Liver (tissue), 9 donors: ENCODE data around the gene UBE3D. TPM values are rescaled to one million over a fixed set of nuclear protein-coding genes. Genes with fewer than 3 reads are reported as not detected.
"Not testable (repeated sequence)": the region's sequence is repeated elsewhere in the genome, so short reads cannot be mapped to it uniquely, and the experiment has no call there.

Experiments
- DNase-seq: peaks from one replicate; pipeline ENCODE4 v3.0.0-alpha.2; 2017; ENCODE audit warnings: low spot score
- H3K27ac ChIP-seq, 2 donors: one replicate each; pipeline ENCODE4 v1.7.0; 2013; ENCODE audit warnings: inconsistent platforms in 2 of 2, low read length in 2 of 2, control low read depth in 1 of 2, low read depth in 1 of 2, mild to moderate bottlenecking in 1 of 2
- H3K27me3 ChIP-seq, 4 donors: one replicate each; pipeline versions ENCODE4 v1.6.1 to v1.7.0; 2013; ENCODE audit warnings: low read length in 3 of 4, inconsistent platforms in 1 of 4, mild to moderate bottlenecking in 1 of 4, moderate library complexity in 1 of 4; ENCODE audit not compliant: control insufficient read depth in 4 of 4, insufficient read depth in 4 of 4
- H3K36me3 ChIP-seq, 4 donors: one replicate each; pipeline versions ENCODE4 v1.6.1 to v1.7.0; 2013; ENCODE audit warnings: low read length in 3 of 4, mild to moderate bottlenecking in 3 of 4, low read depth in 1 of 4, moderate library complexity in 1 of 4; ENCODE audit not compliant: control insufficient read depth in 4 of 4, insufficient read depth in 3 of 4
- H3K4me1 ChIP-seq, 4 donors: one replicate each; pipeline versions ENCODE4 v1.6.1 to v1.7.0; 2013; ENCODE audit warnings: low read length in 3 of 4, mild to moderate bottlenecking in 3 of 4, moderate library complexity in 1 of 4; ENCODE audit not compliant: control insufficient read depth in 4 of 4, insufficient read depth in 4 of 4
- H3K4me3 ChIP-seq, 3 donors: one replicate each; pipeline versions ENCODE4 v1.6.1 to v1.7.0; 2013; ENCODE audit warnings: low read length in 3 of 3, control low read depth in 1 of 3, low read depth in 1 of 3, mild to moderate bottlenecking in 1 of 3
- H3K9ac ChIP-seq, 2 donors: one replicate each; pipeline ENCODE4 v1.7.0; 2013; ENCODE audit warnings: low read length in 2 of 2, mild to moderate bottlenecking in 2 of 2, moderate library complexity in 2 of 2, control low read depth in 1 of 2, low read depth in 1 of 2
- H3K9me3 ChIP-seq, 4 donors: one replicate each; pipeline versions ENCODE4 v1.6.1 to v1.7.0; 2013; ENCODE audit warnings: low read length in 3 of 4; ENCODE audit not compliant: control insufficient read depth in 4 of 4
- ATF3 ChIP-seq: IDR thresholded peaks from 2 replicates; pipeline ENCODE4 v1.6.1; 2016; ENCODE audit warnings: antibody characterized with exemption
- EGR1 ChIP-seq, 2 donors: IDR thresholded peaks; 2 replicates each; pipeline ENCODE4 v1.6.1; 2016 to 2018; ENCODE audit warnings: antibody characterized with exemption in 2 of 2, low read depth in 2 of 2
- FOXA1 ChIP-seq: IDR thresholded peaks from 2 replicates; pipeline ENCODE4 v1.6.1; 2016; ENCODE audit warnings: antibody characterized with exemption
- GABPA ChIP-seq, 2 donors: IDR thresholded peaks in 1 of 2; conservative IDR thresholded peaks in 1 of 2; 2 replicates each; pipeline ENCODE4 v1.6.1; 2016; ENCODE audit warnings: antibody characterized with exemption in 2 of 2, mild to moderate bottlenecking in 1 of 2, moderate library complexity in 1 of 2
- HNF4A ChIP-seq, 2 donors: conservative IDR thresholded peaks; 2 replicates each; pipeline ENCODE4 v1.6.1; 2016; ENCODE audit warnings: antibody characterized with exemption in 2 of 2, mild to moderate bottlenecking in 2 of 2
- HNF4G ChIP-seq: IDR thresholded peaks from 2 replicates; pipeline ENCODE4 v1.6.1; 2016; ENCODE audit warnings: antibody characterized with exemption
- MAX ChIP-seq: IDR thresholded peaks from 2 replicates; pipeline ENCODE4 v1.6.1; 2016; ENCODE audit warnings: antibody characterized with exemption
- NR2F2 ChIP-seq: IDR thresholded peaks from 2 replicates; pipeline ENCODE4 v1.6.1; 2016; ENCODE audit warnings: antibody characterized with exemption
- RAD21 ChIP-seq, 2 donors: IDR thresholded peaks; 2 replicates each; pipeline ENCODE4 v1.6.1; 2016; ENCODE audit warnings: antibody characterized with exemption in 2 of 2, mild to moderate bottlenecking in 2 of 2
- REST ChIP-seq: IDR thresholded peaks from 2 replicates; pipeline ENCODE4 v1.6.1; 2016; ENCODE audit warnings: antibody characterized with exemption, mild to moderate bottlenecking
- SP1 ChIP-seq: IDR thresholded peaks from 2 replicates; pipeline ENCODE4 v1.6.1; 2018; ENCODE audit warnings: antibody characterized with exemption, mild to moderate bottlenecking
- WGBS: extraction: QIAGEN DNeasy Blood & Tissue Kit; methylation state at CpG from one replicate; pipeline ENCODE4 v1.1.7; 2013; 5-methylcytosine and 5-hydroxymethylcytosine counted together
- polyA plus RNA-seq, 2 donors: library from polyadenylated mRNA; stranded (reverse) in 1 of 2; unstranded in 1 of 2; fragments of 200-250 nt in 1 of 2; fragments of >200 nt in 1 of 2; fragmentation: Nextera tagmentation in 1 of 2; extraction: Ambion mirVana in 1 of 2; gene quantifications; one replicate each; pipeline versions ENCODE4 v1.2.1 to v1.2.3, GENCODE V29; 2013 to 2015
- total RNA-seq, 2 donors: library from RNA; depleted of rRNA; stranded (reverse); fragments of >200 nt; gene quantifications; one replicate each; pipeline ENCODE4 v1.2.3, GENCODE V29; 2014
- donor health status: healthy.
- donor health status: healthy.
- donor health status: healthy.
- donor health status: healthy.
- donor health status: healthy.

Gene UBE3D
- total and polyA plus RNA-seq, 4 donors, result 0.78 to 6.4 (median 1.9) TPM

GRCh38 chr6:83031689-83032088 lies 34.0 kb downstream of the UBE3D start:
- no peak for DNase-seq
- no peaks in the 10 kb centered on the region for H3K27me3 ChIP-seq
- H3K27ac ChIP-seq, result no peak overlapping the region
- 97% methylated on average over 6 of the region's 6 CpGs for WGBS
- H3K9me3 ChIP-seq, result peaks cover 0 to 2% (median 0%) of the 10 kb centered on the region in 4 donors
- H3K9ac ChIP-seq, result no peak overlapping the region
- peaks cover 0 to 4% (median 1%) of the 10 kb centered on the region in 4 donors for H3K36me3 ChIP-seq
- no peak for TF ChIP-seq GABPA (IDR thresholded peaks at IDR 0.05 in 1 of 2, conservative IDR thresholded peaks at IDR 0.05 in 1 of 2)
- TF ChIP-seq RAD21 (IDR thresholded peaks at IDR 0.05), result no peak
- TF ChIP-seq SP1, result no peak
- TF ChIP-seq HNF4G, result no peak
- no peak overlapping the region for H3K4me3 ChIP-seq
- no peaks in the 10 kb centered on the region for H3K4me1 ChIP-seq

GRCh38 chr6:83019741-83020140 lies 45.9 kb downstream of the UBE3D start:
- no peaks in the 10 kb centered on the region for H3K27me3 ChIP-seq
- WGBS, result 98% methylated on average over 4 of the region's 4 CpGs
- H3K9ac ChIP-seq, result no peak overlapping the region
- H3K36me3 ChIP-seq, result peaks cover 0 to 13% (median 8%) of the 10 kb centered on the region in 4 donors
- H3K4me3 ChIP-seq, result no peak overlapping the region
- no peak for DNase-seq
- H3K9me3 ChIP-seq, result no peaks in the 10 kb centered on the region
- TF ChIP-seq REST (no peak), GABPA (IDR thresholded peaks at IDR 0.05 in 1 of 2, conservative IDR thresholded peaks at IDR 0.05 in 1 of 2) (no peak), MAX (no peak), EGR1 (IDR thresholded peaks at IDR 0.05; ENCODE audit: low read depth in 2 of 2) (no peak), HNF4A (conservative IDR thresholded peaks at IDR 0.05) (no peak), NR2F2 (no peak), ATF3 (no peak), FOXA1 (no peak)
- no peak overlapping the region for H3K27ac ChIP-seq
- no peaks in the 10 kb centered on the region for H3K4me1 ChIP-seq

GRCh38 chr6:83011131-83011530 lies 54.5 kb downstream of the UBE3D start:
- not testable (repeated sequence) for H3K27me3 ChIP-seq, DNase-seq, H3K36me3 ChIP-seq, H3K27ac ChIP-seq, H3K9ac ChIP-seq, H3K4me3 ChIP-seq, H3K9me3 ChIP-seq, H3K4me1 ChIP-seq
- 92% methylated on average over 3 of the region's 3 CpGs for WGBS
